Smooth muscle cell (in vitro differentiated cells): ENCODE results near the gene LRP1. TPM values are rescaled to one million over a fixed set of nuclear protein-coding genes. Genes with fewer than 3 reads are reported as not detected.

Source experiments
- DNase-seq: peaks from one replicate; lab custom pipeline; 2025; ENCODE audit not compliant: unreplicated experiment; lab: John Stamatoyannopoulos, UW
- H2AFZ ChIP-seq: fragments of 200-600 bp; sonication (generic); 2 replicates; pipeline ENCODE4 v1.6.0; 2016; ENCODE audit warnings: antibody characterized with exemption, low read depth, mild to moderate bottlenecking
- H3F3A ChIP-seq: fragments of 200-600 bp; sonication (generic); 2 replicates; pipeline ENCODE4 v1.6.0; 2017; ENCODE audit warnings: antibody characterized with exemption, low read depth
- H3K27ac ChIP-seq: fragments of 200-600 bp; sonication (generic); 2 replicates; pipeline ENCODE4 v1.5.1; 2016; ENCODE audit warnings: low read depth, mild to moderate bottlenecking
- H3K27me3 ChIP-seq: fragments of 200-600 bp; sonication (generic); 2 replicates; pipeline ENCODE4 v1.6.1; 2016; ENCODE audit warnings: low read depth, mild to moderate bottlenecking
- H3K36me3 ChIP-seq: fragments of 200-600 bp; sonication (generic); 2 replicates; pipeline ENCODE4 v1.5.1; 2016; ENCODE audit warnings: low read depth
- H3K4me1 ChIP-seq: fragments of 200-600 bp; sonication (generic); 2 replicates; pipeline ENCODE4 v1.5.1; 2016; ENCODE audit warnings: low read depth
- H3K4me2 ChIP-seq: fragments of 200-600 bp; sonication (generic); 2 replicates; pipeline ENCODE4 v1.6.0; 2016; ENCODE audit warnings: mild to moderate bottlenecking
- H3K4me3 ChIP-seq: fragments of 200-600 bp; sonication (generic); 2 replicates; pipeline ENCODE4 v1.5.1; 2016; ENCODE audit warnings: mild to moderate bottlenecking
- H3K79me2 ChIP-seq: fragments of 200-600 bp; sonication (generic); 2 replicates; pipeline ENCODE4 v1.6.0; 2016; ENCODE audit warnings: low read depth, mild to moderate bottlenecking
- H3K9ac ChIP-seq: fragments of 200-600 bp; sonication (generic); 2 replicates; pipeline ENCODE4 v1.6.0; 2016; ENCODE audit warnings: low read depth
- H3K9me3 ChIP-seq: fragments of 200-600 bp; sonication (generic); replicated peaks from 2 replicates; pipeline ENCODE4 v1.5.1; 2016; ENCODE audit warnings: low read depth
- H4K20me1 ChIP-seq: fragments of 200-600 bp; sonication (generic); 2 replicates; pipeline ENCODE4 v1.6.0; 2016; ENCODE audit warnings: low read depth
- WGBS: methylation state at CpG from one replicate; pipeline ENCODE4 v1.1.7; 2016; ENCODE audit warnings: low lambda C conversion rate; 5-methylcytosine and 5-hydroxymethylcytosine counted together
- polyA plus RNA-seq: library from polyadenylated mRNA; unstranded; fragments of >200 nt; fragmentation: Nextera tagmentation; extraction: Ambion mirVana; gene quantifications from 2 replicates; pipeline ENCODE4 v1.2.1, GENCODE V29; 2016
- total RNA-seq: library from RNA; depleted of rRNA; stranded (reverse); fragments of >200 nt; gene quantifications from 2 replicates; pipeline ENCODE4 v1.2.3, GENCODE V29; 2014
- TF ChIP-seq, protein P1 (sequence below): fragments of 200-600 bp; sonication (generic); IDR thresholded peaks from 2 replicates; pipeline ENCODE4 v1.5.1; 2017; ENCODE audit warnings: borderline replicate concordance, mild to moderate bottlenecking, antibody characterized with exemption; ENCODE audit not compliant: insufficient read depth, poor library complexity, severe bottlenecking

The LRP1 gene
- total and polyA plus RNA-seq, 2 experiments from 2014 or later: 75.3 to 95.4 TPM

DNA sequence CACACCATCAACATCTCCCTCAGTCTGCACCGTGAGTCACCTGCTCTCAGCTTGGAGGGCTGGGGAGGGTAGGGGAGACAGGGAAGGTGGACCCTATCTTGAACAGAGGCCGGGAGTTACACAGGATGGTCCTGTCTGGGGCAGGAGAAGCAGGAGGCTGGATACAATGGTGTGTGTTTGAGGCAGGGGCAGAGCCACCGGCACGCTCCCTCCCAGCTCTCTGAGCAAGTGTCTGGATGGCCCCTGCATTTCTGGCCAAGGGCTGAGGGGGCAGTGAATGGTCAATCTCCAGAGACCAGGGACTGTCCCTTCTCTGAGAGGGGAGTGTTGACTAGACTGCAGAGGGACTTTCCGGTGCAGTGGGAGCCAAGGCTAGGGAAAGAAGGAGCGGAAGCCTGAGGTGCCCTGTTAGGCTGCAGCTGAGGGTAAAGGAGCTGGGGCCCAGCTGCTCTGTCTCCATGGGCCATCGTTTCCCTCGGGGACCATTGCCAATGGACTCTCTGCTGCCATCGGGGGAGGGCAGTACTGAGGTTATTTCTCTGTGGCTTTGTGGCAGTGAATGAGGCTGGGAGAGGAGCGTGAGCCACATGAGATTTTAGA, 17.3 kb downstream of the LRP1 start:
- WGBS: 90% methylated on average over 10 of the region's 10 CpGs

DNA sequence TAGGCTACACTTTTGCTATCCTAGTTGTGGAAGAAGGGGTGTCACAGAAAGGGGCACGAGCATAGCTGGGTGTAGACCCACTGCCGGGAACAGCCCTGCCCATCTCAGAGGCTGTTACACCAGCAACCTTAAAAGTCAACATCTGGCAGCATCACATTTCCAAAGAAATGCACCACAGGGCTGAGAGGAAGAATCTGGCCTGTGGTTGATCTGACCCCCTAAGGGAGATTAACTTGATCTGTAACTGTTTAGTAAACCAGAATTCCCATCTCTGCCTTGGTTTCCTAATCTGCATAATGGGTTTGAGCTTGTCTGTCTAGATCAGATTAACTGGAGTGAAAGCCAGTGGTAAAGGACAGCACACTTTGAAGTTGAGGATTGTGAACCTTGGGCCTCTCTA, 17.8 kb downstream of the LRP1 start:
- Histone ChIP-seq H3F3A (peaks cover 15% of the 10 kb centered on the region), H3K4me1 (no peaks in the 10 kb centered on the region), H3K4me3 (no peak overlapping the region), H3K27ac (peak overlapping the region; percentile 41), H3K4me2 (no peak overlapping the region), H3K27me3 (no peaks in the 10 kb centered on the region), H4K20me1 (peaks cover 100% of the 10 kb centered on the region), H3K9me3 (no peaks in the 10 kb centered on the region), H2AFZ (no peak overlapping the region), H3K36me3 (peaks cover 6% of the 10 kb centered on the region), H3K79me2 (peaks cover 42% of the 10 kb centered on the region), H3K9ac (no peak overlapping the region)
- 87% methylated on average over 2 of the region's 2 CpGs for WGBS
- no peak for DNase-seq
- TF ChIP-seq, protein P1, sequence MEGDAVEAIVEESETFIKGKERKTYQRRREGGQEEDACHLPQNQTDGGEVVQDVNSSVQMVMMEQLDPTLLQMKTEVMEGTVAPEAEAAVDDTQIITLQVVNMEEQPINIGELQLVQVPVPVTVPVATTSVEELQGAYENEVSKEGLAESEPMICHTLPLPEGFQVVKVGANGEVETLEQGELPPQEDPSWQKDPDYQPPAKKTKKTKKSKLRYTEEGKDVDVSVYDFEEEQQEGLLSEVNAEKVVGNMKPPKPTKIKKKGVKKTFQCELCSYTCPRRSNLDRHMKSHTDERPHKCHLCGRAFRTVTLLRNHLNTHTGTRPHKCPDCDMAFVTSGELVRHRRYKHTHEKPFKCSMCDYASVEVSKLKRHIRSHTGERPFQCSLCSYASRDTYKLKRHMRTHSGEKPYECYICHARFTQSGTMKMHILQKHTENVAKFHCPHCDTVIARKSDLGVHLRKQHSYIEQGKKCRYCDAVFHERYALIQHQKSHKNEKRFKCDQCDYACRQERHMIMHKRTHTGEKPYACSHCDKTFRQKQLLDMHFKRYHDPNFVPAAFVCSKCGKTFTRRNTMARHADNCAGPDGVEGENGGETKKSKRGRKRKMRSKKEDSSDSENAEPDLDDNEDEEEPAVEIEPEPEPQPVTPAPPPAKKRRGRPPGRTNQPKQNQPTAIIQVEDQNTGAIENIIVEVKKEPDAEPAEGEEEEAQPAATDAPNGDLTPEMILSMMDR: no peak

More for the DNA sequence above, 17.3 kb downstream of the LRP1 start:
- no peaks in the 10 kb centered on the region for H3K27me3 ChIP-seq
- H3F3A ChIP-seq: peaks cover 15% of the 10 kb centered on the region
- H4K20me1 ChIP-seq: peaks cover 100% of the 10 kb centered on the region
- no peak overlapping the region for H2AFZ ChIP-seq
- peak overlapping the region; percentile 41 for H3K27ac ChIP-seq
- peaks cover 6% of the 10 kb centered on the region for H3K36me3 ChIP-seq
- no peak overlapping the region for H3K9ac ChIP-seq
- H3K4me2 ChIP-seq: no peak overlapping the region
- no peak for DNase-seq
- H3K4me3 ChIP-seq: no peak overlapping the region
- TF ChIP-seq, protein P1: no peak
- H3K4me1 ChIP-seq: no peaks in the 10 kb centered on the region
- peaks cover 41% of the 10 kb centered on the region for H3K79me2 ChIP-seq
- H3K9me3 ChIP-seq: no peaks in the 10 kb centered on the region

DNA sequence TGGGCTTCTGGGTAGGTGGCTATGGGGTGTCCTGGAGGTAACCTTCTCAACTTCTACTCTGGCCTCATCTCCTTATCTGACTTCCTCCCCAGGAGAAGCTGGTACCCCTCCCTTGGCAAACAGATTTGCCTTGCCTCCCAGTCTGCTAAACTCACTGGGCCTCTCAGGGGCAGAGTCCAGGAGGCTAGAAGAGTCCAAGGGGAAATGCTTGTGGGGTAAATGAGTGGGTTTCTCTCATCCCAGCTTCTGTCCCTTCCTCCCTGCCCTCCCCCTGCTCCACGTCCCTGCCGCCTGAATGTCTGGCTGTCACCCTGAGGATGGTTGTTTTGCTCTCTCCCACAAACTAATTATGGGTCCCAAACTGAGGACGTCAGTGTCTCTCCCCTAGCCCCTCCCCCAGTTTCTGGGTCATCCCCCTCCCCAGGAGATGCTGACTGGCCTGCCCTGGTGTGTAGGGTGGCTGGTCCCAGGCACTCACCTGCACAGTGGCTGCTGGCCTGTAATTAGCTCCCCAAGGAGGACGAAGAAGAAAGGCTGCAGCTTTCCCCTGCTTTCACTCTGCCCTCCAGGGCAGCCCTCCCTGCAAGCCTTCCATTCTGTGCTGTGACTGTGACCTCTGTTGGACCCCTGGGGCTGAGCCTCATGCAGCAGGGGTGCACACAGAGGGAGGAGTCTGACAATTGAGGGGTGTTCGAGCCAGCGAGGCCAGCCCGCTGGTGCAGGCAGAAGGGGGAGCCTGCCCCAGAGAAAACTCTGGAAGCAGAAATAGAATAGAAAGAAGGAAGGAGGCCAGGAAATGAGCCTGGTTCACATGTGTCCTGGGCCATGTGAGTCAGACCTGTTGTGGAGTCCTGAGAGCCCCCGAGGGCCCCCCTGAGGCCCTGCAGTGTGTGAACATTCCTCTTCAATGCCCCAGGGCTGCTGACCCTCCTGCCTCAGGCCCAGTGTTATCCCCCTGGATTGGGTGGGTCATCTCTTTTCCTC, 19.0 kb downstream of the LRP1 start, which contains the start of gene LRP1-AS:
Gene LRP1-AS, minus strand, starts transcription at position 659 of the 984 bp plus-strand sequence.
- DNase-seq: no peak
- WGBS: 56% methylated on average over 7 of the region's 8 CpGs
- peak within 1 kb of the TSS; percentile 9 for H3K4me3 ChIP-seq

More for the DNA sequence above, 19.0 kb downstream of the LRP1 start, which contains the start of gene LRP1-AS:
- Histone ChIP-seq H3K4me2 (peak within 1 kb of the TSS; percentile 70), H3F3A (peaks cover 15% of the 10 kb centered on the region), H2AFZ (no peak within 1 kb of the TSS), H4K20me1 (peaks cover 100% of the 10 kb centered on the region), H3K9ac (peak within 1 kb of the TSS; percentile 7), H3K27ac (peak within 1 kb of the TSS; percentile 41), H3K36me3 (no peaks in the 10 kb centered on the region), H3K79me2 (peaks cover 33% of the 10 kb centered on the region), H3K9me3 (no peaks in the 10 kb centered on the region), H3K27me3 (no peaks in the 10 kb centered on the region), H3K4me1 (no peaks in the 10 kb centered on the region)
- TF ChIP-seq, protein P1: no peak
